ENCODE measurements around the gene GAPDHS. TPM values are rescaled to one million over a fixed set of nuclear protein-coding genes. Genes with fewer than 3 reads are reported as not detected.

GAPDHS gene
- total RNA-seq, 2 donors from 2014 or later = 13.4 TPM; not detected in 1

DNA sequence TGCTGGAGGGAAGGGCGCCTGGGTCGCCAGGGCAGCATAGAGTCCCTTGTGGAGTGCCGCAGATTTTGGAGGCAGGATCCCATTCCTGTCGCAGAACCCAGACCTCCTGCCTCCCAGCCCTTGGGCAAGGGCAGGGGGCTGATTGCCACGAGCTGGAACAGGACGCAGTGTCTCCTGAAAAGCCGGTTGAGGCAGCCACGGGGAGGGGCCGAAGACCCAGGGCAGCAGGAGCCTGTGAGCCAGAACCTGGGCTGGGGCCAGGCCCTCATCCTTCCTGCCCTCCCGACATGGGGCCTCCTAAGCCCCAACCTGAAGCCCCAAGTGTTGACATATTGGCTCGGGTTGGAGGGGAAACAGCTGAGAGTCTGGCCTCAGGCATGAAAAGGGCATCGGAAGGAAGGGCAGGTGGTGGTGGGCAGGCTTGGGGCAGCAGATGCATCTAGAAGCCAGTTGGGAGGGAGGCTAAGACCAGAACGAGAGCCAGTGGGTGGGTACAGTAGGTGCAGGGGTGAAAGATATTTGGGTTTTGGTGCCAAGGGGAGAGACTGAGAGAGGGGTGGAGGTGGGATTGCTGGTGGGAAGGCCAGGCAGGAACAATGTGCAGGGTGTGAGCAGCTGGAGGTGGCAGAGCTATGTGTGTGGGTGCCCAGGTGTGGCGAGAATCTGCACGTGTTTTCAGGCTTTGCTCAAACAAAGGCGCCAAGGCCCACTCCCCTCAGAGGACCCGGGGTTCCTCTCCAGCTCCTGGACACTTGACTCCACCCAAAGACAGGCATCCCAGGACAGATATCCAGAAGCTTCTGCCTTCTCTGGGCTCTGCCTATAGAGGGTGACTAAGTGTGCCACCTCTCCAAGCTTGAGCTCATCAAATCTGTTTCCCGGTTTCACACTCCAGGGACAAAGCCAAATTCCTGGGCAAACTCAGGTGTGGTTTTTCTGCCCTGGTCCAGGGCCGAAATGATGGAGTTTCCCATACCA lies 3.7 kb upstream of the GAPDHS start:
- no peaks in the 10 kb centered on the region for H3K27me3 ChIP-seq (replicated peaks; ENCODE audit: insufficient read depth)

GRCh38 chr19:35531291-35531690 lies 2.0 kb upstream of the GAPDHS start:
- WGBS = 42% methylated on average over 6 of the region's 6 CpGs

More for the DNA sequence above, 3.7 kb upstream of the GAPDHS start:
- no peaks in the 10 kb centered on the region for H3K36me3 ChIP-seq
- TF ChIP-seq POLR2A (IDR thresholded peaks at IDR 0.05) (no peak), POLR2AphosphoS5 (IDR thresholded peaks at IDR 0.05) (no peak)
- TF ChIP-seq, protein P1, sequence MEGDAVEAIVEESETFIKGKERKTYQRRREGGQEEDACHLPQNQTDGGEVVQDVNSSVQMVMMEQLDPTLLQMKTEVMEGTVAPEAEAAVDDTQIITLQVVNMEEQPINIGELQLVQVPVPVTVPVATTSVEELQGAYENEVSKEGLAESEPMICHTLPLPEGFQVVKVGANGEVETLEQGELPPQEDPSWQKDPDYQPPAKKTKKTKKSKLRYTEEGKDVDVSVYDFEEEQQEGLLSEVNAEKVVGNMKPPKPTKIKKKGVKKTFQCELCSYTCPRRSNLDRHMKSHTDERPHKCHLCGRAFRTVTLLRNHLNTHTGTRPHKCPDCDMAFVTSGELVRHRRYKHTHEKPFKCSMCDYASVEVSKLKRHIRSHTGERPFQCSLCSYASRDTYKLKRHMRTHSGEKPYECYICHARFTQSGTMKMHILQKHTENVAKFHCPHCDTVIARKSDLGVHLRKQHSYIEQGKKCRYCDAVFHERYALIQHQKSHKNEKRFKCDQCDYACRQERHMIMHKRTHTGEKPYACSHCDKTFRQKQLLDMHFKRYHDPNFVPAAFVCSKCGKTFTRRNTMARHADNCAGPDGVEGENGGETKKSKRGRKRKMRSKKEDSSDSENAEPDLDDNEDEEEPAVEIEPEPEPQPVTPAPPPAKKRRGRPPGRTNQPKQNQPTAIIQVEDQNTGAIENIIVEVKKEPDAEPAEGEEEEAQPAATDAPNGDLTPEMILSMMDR (IDR thresholded peaks at IDR 0.05) = no peak
- H3K4me3 ChIP-seq = no peak overlapping the region
- no peaks in the 10 kb centered on the region for H3K4me1 ChIP-seq (replicated peaks)
- H3K27ac ChIP-seq = no peak overlapping the region
- intact Hi-C loops (cut with DNase I) = no loop called here
- H3K9me3 ChIP-seq = no peaks in the 10 kb centered on the region
- DNase-seq (ENCODE audit: low spot score) = no peak
- WGBS = 31% methylated on average over 19 of the region's 19 CpGs

DNA sequence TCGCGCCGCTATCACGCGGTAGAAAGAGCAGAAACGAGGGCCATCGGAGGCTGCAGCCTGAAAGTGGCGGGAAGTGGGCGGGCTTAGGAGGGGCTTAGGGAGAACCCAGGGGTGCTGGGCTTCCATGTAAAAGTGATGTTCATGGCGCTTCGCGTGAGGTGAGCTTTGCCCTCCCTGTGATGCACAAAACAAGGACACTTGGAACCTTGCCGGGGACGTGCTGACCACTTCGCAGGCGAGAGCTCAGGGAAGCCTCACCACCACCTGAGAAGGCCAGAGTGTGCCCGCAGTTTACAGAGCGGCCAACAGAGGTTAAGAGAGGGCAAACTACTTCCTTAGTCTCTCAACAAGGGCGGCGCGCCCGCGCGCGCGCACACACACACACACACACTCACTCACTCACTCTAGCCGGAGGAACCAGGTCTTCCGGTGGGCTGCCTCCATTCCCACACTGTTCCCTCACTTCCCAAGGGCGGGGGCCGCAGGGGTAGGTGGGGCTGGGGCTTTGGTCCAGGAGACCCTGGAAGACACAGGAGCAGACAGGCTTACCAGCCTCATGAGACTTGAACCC lies 651 bp downstream of the GAPDHS start:
- no peaks in the 10 kb centered on the region for H3K27me3 ChIP-seq (replicated peaks; ENCODE audit: insufficient read depth)
- DNase-seq (ENCODE audit: low spot score) = no peak
- no peaks in the 10 kb centered on the region for H3K9me3 ChIP-seq
- TF ChIP-seq POLR2AphosphoS5 (IDR thresholded peaks at IDR 0.05) (no peak), POLR2A (IDR thresholded peaks at IDR 0.05) (no peak)
- TF ChIP-seq, protein P1 (IDR thresholded peaks at IDR 0.05) = no peak
- 4% methylated on average over 28 of the region's 30 CpGs for WGBS
- H3K4me1 ChIP-seq (replicated peaks) = no peaks in the 10 kb centered on the region
- no peak overlapping the region for H3K4me3 ChIP-seq
- intact Hi-C loops (cut with DNase I) = no loop called here
- no peaks in the 10 kb centered on the region for H3K36me3 ChIP-seq
- H3K27ac ChIP-seq = no peak overlapping the region

More at GRCh38 chr19:35531291-35531690, 2.0 kb upstream of the GAPDHS start:
- Histone ChIP-seq H3K27me3 (replicated peaks; ENCODE audit: insufficient read depth) (no peaks in the 10 kb centered on the region), H3K36me3 (no peaks in the 10 kb centered on the region), H3K4me1 (replicated peaks) (no peaks in the 10 kb centered on the region), H3K9me3 (no peaks in the 10 kb centered on the region), H3K4me3 (no peak overlapping the region), H3K27ac (no peak overlapping the region)
- TF ChIP-seq, protein P1 (IDR thresholded peaks at IDR 0.05) = no peak
- TF ChIP-seq POLR2AphosphoS5 (IDR thresholded peaks at IDR 0.05) = no peak
- TF ChIP-seq POLR2A (IDR thresholded peaks at IDR 0.05) = no peak
- intact Hi-C loops (cut with DNase I) = no loop called here
- no peak for DNase-seq (ENCODE audit: low spot score)

DNA sequence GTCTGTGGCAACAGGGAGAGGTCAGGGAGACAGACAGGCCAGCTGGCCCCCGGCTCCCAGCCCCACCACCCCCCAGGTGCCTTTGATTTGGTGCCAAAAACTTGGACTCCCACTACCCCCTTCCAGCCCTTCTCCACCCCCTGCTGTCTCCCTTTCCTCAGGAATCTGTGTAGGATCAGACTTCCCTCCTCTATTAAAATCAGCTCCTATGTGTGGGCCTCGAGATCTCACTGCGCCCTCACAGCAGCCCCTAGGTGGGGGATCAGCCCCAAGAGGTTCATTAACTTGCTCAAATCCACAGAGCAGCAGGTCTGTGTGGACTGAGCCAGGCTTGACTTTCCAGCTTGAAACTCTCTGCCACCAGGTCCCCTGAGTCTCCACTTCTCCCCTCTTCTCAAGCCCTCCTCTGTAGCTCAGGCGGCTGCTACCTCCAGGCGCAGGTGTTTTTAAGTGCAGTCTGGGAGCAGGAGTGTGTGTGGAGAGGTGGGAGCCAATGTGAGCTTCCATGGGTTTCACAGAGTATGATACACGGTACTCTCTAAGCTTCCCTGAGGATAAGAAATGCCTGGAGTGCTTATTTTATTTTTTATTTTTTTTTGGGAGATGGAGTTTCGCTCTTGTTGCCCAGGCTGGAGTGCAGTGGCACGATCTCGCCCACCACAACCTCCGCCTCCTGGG lies 1.7 kb downstream of the GAPDHS start:
- Histone ChIP-seq H3K9me3 (no peaks in the 10 kb centered on the region), H3K36me3 (no peaks in the 10 kb centered on the region), H3K27me3 (replicated peaks; ENCODE audit: insufficient read depth) (no peaks in the 10 kb centered on the region), H3K4me1 (replicated peaks) (no peaks in the 10 kb centered on the region), H3K27ac (no peak overlapping the region), H3K4me3 (no peak overlapping the region)
- intact Hi-C loops (cut with DNase I) = no loop called here
- 63% methylated on average over 10 of the region's 10 CpGs for WGBS
- DNase-seq (ENCODE audit: low spot score) = no peak
- TF ChIP-seq POLR2A (IDR thresholded peaks at IDR 0.05) (no peak), POLR2AphosphoS5 (IDR thresholded peaks at IDR 0.05) (no peak)
- TF ChIP-seq, protein P1 (IDR thresholded peaks at IDR 0.05) = no peak
